HL-60 (cell line): ENCODE results near the gene GCM1.

ENCODE experiments used
- DNase-seq, 2 experiments: peaks; one replicate each; pipeline ENCODE4 v3.0.0-alpha.2; 2010 to 2020; ENCODE audit warnings: low read depth in 1 of 2, low spot score in 1 of 2
- H3K27ac ChIP-seq: fragments of 250-450 bp; sonication (Bioruptor Pico); replicated peaks from 2 replicates; pipeline ENCODE4 v1.5.1; 2020; ENCODE audit warnings: mild to moderate bottlenecking, moderate library complexity
- H3K27me3 ChIP-seq: fragments of 250-450 bp; sonication (Bioruptor Pico); 2 replicates; pipeline ENCODE4 v1.5.1; 2021; ENCODE audit warnings: mild to moderate bottlenecking, moderate library complexity; ENCODE audit not compliant: insufficient read depth, poor library complexity, severe bottlenecking
- H3K4me3 ChIP-seq: replicated peaks from 2 replicates; pipeline ENCODE4 v1.5.1; 2011; ENCODE audit warnings: mild to moderate bottlenecking, control low read depth, low read length; ENCODE audit not compliant: insufficient read depth
- CTCF ChIP-seq: IDR thresholded peaks from one replicate; pipeline ENCODE4 v1.5.1; 2011; ENCODE audit warnings: low read length, control low read depth, inconsistent platforms; ENCODE audit not compliant: insufficient read depth
- GABPA ChIP-seq: IDR thresholded peaks from 2 replicates; pipeline ENCODE4 v1.6.1; 2012; ENCODE audit warnings: low read depth
- POLR2AphosphoS5 ChIP-seq: IDR thresholded peaks from 2 replicates; pipeline ENCODE4 v1.6.1; 2012; ENCODE audit warnings: low read depth
- REST ChIP-seq: IDR thresholded peaks from 2 replicates; pipeline ENCODE4 v1.6.1; 2012; ENCODE audit warnings: low read depth; ENCODE audit not compliant: insufficient replicate concordance
- SPI1 ChIP-seq: IDR thresholded peaks from 2 replicates; pipeline ENCODE4 v1.6.1; 2012; ENCODE audit warnings: low read depth, mild to moderate bottlenecking, borderline replicate concordance

GCM1 gene

DNA sequence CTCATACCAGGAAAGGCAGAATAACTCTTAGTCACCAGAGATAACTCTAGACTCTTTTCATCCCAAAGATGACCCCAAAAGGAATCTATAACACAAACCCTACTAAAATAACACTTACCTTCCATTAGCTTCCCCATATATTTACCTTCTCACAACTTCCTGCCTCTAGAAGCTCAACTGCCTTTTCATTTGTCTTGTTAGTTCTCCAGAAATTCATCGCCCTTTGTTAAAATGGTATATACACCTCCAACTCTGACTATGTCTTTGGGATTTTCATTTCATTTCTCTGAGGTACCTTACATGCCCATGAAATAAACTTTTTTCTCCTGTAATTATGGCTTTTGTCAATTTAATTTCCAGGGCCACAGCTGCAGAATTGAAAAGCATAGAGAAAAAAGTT, 33.5 kb downstream of the GCM1 start:
- H3K27me3 ChIP-seq: no peaks in the 10 kb centered on the region

DNA sequence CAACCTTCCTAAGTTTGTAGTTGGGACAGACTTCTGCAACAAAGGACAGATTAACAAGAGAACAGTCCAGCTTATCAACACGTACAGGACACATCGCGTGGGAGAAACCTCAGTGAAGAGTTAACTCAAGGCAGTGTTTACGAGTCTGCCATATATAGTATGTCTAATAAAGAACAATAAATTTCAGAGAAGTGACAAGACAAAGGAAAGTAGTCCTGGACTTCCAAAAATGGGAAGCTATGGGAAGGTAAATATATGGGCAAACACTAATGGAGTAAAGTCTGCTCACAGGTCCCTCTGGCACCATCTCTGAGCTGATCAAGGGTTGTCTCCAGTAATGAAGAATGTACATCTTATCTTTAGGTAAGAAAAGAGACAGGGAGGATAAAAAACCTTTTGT, 34.9 kb downstream of the GCM1 start:
- no peak overlapping the region for H3K4me3 ChIP-seq
- DNase-seq: no peak

More for the DNA sequence above, 33.5 kb downstream of the GCM1 start:
- Histone ChIP-seq H3K4me3 (no peak overlapping the region), H3K27ac (no peak overlapping the region)
- TF ChIP-seq GABPA (no peak), REST (no peak), SPI1 (no peak), POLR2AphosphoS5 (no peak), CTCF (no peak)
- no peak for DNase-seq

GRCh38 chr6:53112871-53113270, 35.8 kb downstream of the GCM1 start:
- no peak for TF ChIP-seq POLR2AphosphoS5
- TF ChIP-seq SPI1: no peak
- TF ChIP-seq CTCF: no peak
- no peak for TF ChIP-seq GABPA
- TF ChIP-seq REST: no peak
- H3K27ac ChIP-seq: no peak overlapping the region
- H3K4me3 ChIP-seq: no peak overlapping the region
- no peaks in the 10 kb centered on the region for H3K27me3 ChIP-seq
- no peak for DNase-seq

More for the DNA sequence above, 34.9 kb downstream of the GCM1 start:
- TF ChIP-seq REST (no peak), POLR2AphosphoS5 (no peak), SPI1 (no peak), CTCF (no peak), GABPA (no peak)
- no peaks in the 10 kb centered on the region for H3K27me3 ChIP-seq
- H3K27ac ChIP-seq: no peak overlapping the region
